ENCODE data around the gene CRADD.
"Not testable (repeated sequence)": the region's sequence is repeated elsewhere in the genome, so short reads cannot be mapped to it uniquely, and the experiment has no call there.

The CRADD gene

GRCh38 chr12:93879476-93880421 is 202.6 kb downstream of the CRADD start:
- no peak for DNase-seq (ENCODE audit: extremely low read depth, low read depth)
- TF ChIP-seq CTCF (IDR thresholded peaks at IDR 0.05; ENCODE audit: low read depth, low read length): no peak

- no peak for DNase-seq (ENCODE audit: extremely low read depth, low read depth)
- no peak for TF ChIP-seq CTCF (IDR thresholded peaks at IDR 0.05; ENCODE audit: low read depth, low read length)
Observed at GRCh38 chr12:93880853-93881522, 203.8 kb downstream of the CRADD start.

- DNase-seq (ENCODE audit: extremely low read depth, low read depth): no peak
- TF ChIP-seq CTCF (IDR thresholded peaks at IDR 0.05; ENCODE audit: low read depth, low read length): no peak
Observed at GRCh38 chr12:93882763-93883162, 205.6 kb downstream of the CRADD start.

GRCh38 chr12:93883436-93884154 is 206.4 kb downstream of the CRADD start:
- DNase-seq (ENCODE audit: extremely low read depth, low read depth): no peak

GRCh38 chr12:93884794-93885460 is 207.8 kb downstream of the CRADD start:
- TF ChIP-seq CTCF (IDR thresholded peaks at IDR 0.05; ENCODE audit: low read depth, low read length): no peak
- DNase-seq (ENCODE audit: extremely low read depth, low read depth): no peak

More at GRCh38 chr12:93883436-93884154, 206.4 kb downstream of the CRADD start:
- TF ChIP-seq CTCF (IDR thresholded peaks at IDR 0.05; ENCODE audit: low read depth, low read length): no peak

- not testable (repeated sequence) for DNase-seq (ENCODE audit: extremely low read depth, low read depth)
Observed at GRCh38 chr12:93885973-93886532, 208.9 kb downstream of the CRADD start.
